SK-N-SH (cell line): ENCODE data around the gene B3GNT5. TPM values are rescaled to one million over a fixed set of nuclear protein-coding genes. Genes with fewer than 3 reads are reported as not detected.

Source experiments
- CTCF ChIA-PET: fragments of 300-600, 350-600 bp; formaldehyde crosslinking; extraction: SDS; loops from one replicate; lab custom pipeline; 2021; lab: Yijun Ruan, JAX
- POLR2A ChIA-PET: fragments of 350-600 bp; sonication (Branson Sonifier 250); formaldehyde crosslinking; extraction: SDS; loops from one replicate; lab custom pipeline; 2020; ENCODE audit warnings: antibody characterized with exemption, inconsistent platforms; lab: Yijun Ruan, JAX
- DNase-seq: peaks from one replicate; pipeline ENCODE4 v3.0.0; 2012
- H2AFZ ChIP-seq: fragments of 200-600 bp; sonication (generic); 2 replicates; pipeline ENCODE4 v1.8.1; 2016; ENCODE audit warnings: antibody characterized with exemption, mild to moderate bottlenecking, low read depth
- H3F3A ChIP-seq: fragments of 200-600 bp; sonication (generic); replicated peaks from 2 replicates; pipeline ENCODE3; 2016; ENCODE audit warnings: antibody characterized with exemption, mild to moderate bottlenecking; ENCODE audit not compliant: insufficient read depth
- H3K27ac ChIP-seq, 2 experiments: fragments of 200-500 bp in 1 of 2; fragments of 200-600 bp in 1 of 2; sonication (Bioruptor generic) in 1 of 2; sonication (generic), shearing (Covaris generic) in 1 of 2; 2 replicates each; pipeline versions ENCODE4 v1.5.1 to v1.6.1; 2014 to 2016; ENCODE audit warnings: low read depth in 2 of 2, inconsistent platforms in 1 of 2, low read length in 1 of 2, mild to moderate bottlenecking in 1 of 2, mixed read lengths in 1 of 2
- H3K27me3 ChIP-seq: fragments of 200-600 bp; sonication (generic), shearing (Covaris generic); 2 replicates; pipeline ENCODE4 v1.6.1; 2016; ENCODE audit warnings: mixed run types; ENCODE audit not compliant: insufficient read depth
- H3K36me3 ChIP-seq, 2 experiments: fragments of 200-500 bp in 1 of 2; fragments of 200-600 bp in 1 of 2; sonication (Bioruptor generic) in 1 of 2; sonication (generic) in 1 of 2; replicated peaks in 1 of 2; 2 replicates each; pipeline versions ENCODE3 to v1.5.1; 2014 to 2016; ENCODE audit warnings: low read length in 1 of 2, mild to moderate bottlenecking in 1 of 2; ENCODE audit not compliant: insufficient read depth in 2 of 2, control insufficient read depth in 1 of 2
- H3K4me1 ChIP-seq, 2 experiments: fragments of 200-500 bp in 1 of 2; fragments of 200-600 bp in 1 of 2; sonication (Bioruptor generic) in 1 of 2; sonication (generic), shearing (Covaris generic) in 1 of 2; 2 replicates each; pipeline versions ENCODE4 v1.5.1 to v1.6.1; 2014 to 2016; ENCODE audit warnings: low read depth in 1 of 2, low read length in 1 of 2, mixed run types in 1 of 2; ENCODE audit not compliant: insufficient read depth in 2 of 2, control insufficient read depth in 1 of 2
- H3K4me2 ChIP-seq: fragments of 200-600 bp; sonication (generic), shearing (Covaris generic); 2 replicates; pipeline ENCODE4 v1.6.1; 2017; ENCODE audit warnings: mixed run types
- H3K4me3 ChIP-seq, 2 experiments: fragments of 200-500 bp in 1 of 2; fragments of 200-600 bp in 1 of 2; sonication (Bioruptor generic) in 1 of 2; sonication (generic), shearing (Covaris generic) in 1 of 2; 2 replicates each; pipeline versions ENCODE4 v1.5.1 to v1.8.1; 2014 to 2016; ENCODE audit warnings: low read depth in 2 of 2, inconsistent platforms in 1 of 2, low read length in 1 of 2, mild to moderate bottlenecking in 1 of 2, mixed read lengths in 1 of 2, moderate library complexity in 1 of 2
- H3K79me2 ChIP-seq: fragments of 200-600 bp; sonication (generic); 2 replicates; pipeline ENCODE4 v1.8.1; 2017; ENCODE audit warnings: mild to moderate bottlenecking; ENCODE audit not compliant: insufficient read depth
- H3K9ac ChIP-seq: fragments of 200-600 bp; sonication (generic); 2 replicates; pipeline ENCODE4 v1.6.1; 2017; ENCODE audit warnings: mixed run types
- H3K9me2 ChIP-seq: fragments of 200-600 bp; sonication (generic); 2 replicates; pipeline ENCODE4 v1.6.1; 2017; ENCODE audit warnings: mixed run types
- H3K9me3 ChIP-seq: fragments of 200-600 bp; sonication (generic); 2 replicates; pipeline ENCODE4 v1.6.1; 2017; ENCODE audit warnings: mixed run types, mild to moderate bottlenecking, moderate library complexity
- H4K20me1 ChIP-seq: fragments of 200-600 bp; sonication (generic); 2 replicates; pipeline ENCODE4 v1.6.1; 2017; ENCODE audit warnings: mild to moderate bottlenecking, mixed run types; ENCODE audit not compliant: insufficient read depth
- CHD2 ChIP-seq: fragments of 150-350 bp; IDR thresholded peaks from 2 replicates; pipeline ENCODE4 v1.6.1; 2018; ENCODE audit warnings: low read length; ENCODE audit not compliant: partially characterized antibody
- ELF1 ChIP-seq: IDR thresholded peaks from 2 replicates; pipeline ENCODE4 v1.4.0; 2012
- EP300 ChIP-seq, 2 experiments: IDR thresholded peaks; 2 replicates each; pipeline versions ENCODE4 v1.4.0 to v1.6.1; 2012; ENCODE audit warnings: borderline replicate concordance in 1 of 2, low read depth in 1 of 2, low read length in 1 of 2
- FOXM1 ChIP-seq: IDR thresholded peaks from 2 replicates; pipeline ENCODE4 v1.4.0; 2012; ENCODE audit warnings: low read depth, mild to moderate bottlenecking
- GABPA ChIP-seq: IDR thresholded peaks from 2 replicates; pipeline ENCODE4 v1.4.0; 2012; ENCODE audit warnings: low read depth, mild to moderate bottlenecking
- MEF2A ChIP-seq: IDR thresholded peaks from 2 replicates; pipeline ENCODE4 v1.4.0; 2012; ENCODE audit warnings: low read depth, borderline replicate concordance
- RCOR1 ChIP-seq: fragments of 150-350 bp; IDR thresholded peaks from 2 replicates; pipeline ENCODE4 v1.6.1; 2017; ENCODE audit warnings: antibody characterized with exemption, low read length
- RXRA ChIP-seq: IDR thresholded peaks from 2 replicates; pipeline ENCODE4 v1.4.0; 2012; ENCODE audit warnings: low read depth, mild to moderate bottlenecking, borderline replicate concordance
- SMC3 ChIP-seq: IDR thresholded peaks from 2 replicates; pipeline ENCODE4 v1.6.1; 2012; ENCODE audit warnings: low read depth, low read length, improper control_type of control experiment
- YY1 ChIP-seq: IDR thresholded peaks from 2 replicates; pipeline ENCODE4 v1.4.0; 2012; ENCODE audit warnings: low read depth, mild to moderate bottlenecking
- WGBS: methylation state at CpG from one replicate; pipeline ENCODE4 v1.1.6; 2017; ENCODE audit warnings: low lambda C conversion rate; 5-methylcytosine and 5-hydroxymethylcytosine counted together
- polyA plus RNA-seq, 3 experiments: library from polyadenylated mRNA; depleted of rRNA; stranded (reverse); fragments of >200 nt; gene quantifications; 2 replicates each; pipeline ENCODE4 v1.2.3, GENCODE V29; 2012
- TF ChIP-seq, protein P1 (sequence below): fragments of 150-350 bp; IDR thresholded peaks from 2 replicates; pipeline ENCODE4 v1.6.1; 2016; ENCODE audit warnings: mild to moderate bottlenecking, low read depth, low read length
- TF ChIP-seq, protein P2 (sequence below): fragments of 200-600 bp; sonication (generic); IDR thresholded peaks from 2 replicates; pipeline ENCODE4 v1.6.1; 2017; ENCODE audit warnings: antibody characterized with exemption, mild to moderate bottlenecking, moderate library complexity
- TF ChIP-seq, protein P3 (sequence below): IDR thresholded peaks from 2 replicates; pipeline ENCODE4 v1.6.1; 2012; ENCODE audit warnings: mild to moderate bottlenecking, low read depth, low read length, moderate library complexity
- TF ChIP-seq, protein P4 (sequence below): IDR thresholded peaks from 2 replicates; pipeline ENCODE4; 2012
- TF ChIP-seq, protein P5 (sequence below): IDR thresholded peaks from 2 replicates; pipeline ENCODE4 v1.4.0; 2012; ENCODE audit warnings: low read depth

Gene B3GNT5
- polyA plus RNA-seq, 1 of the 3 experiments (the other 2 are of a cell fraction) = 4.7 TPM

DNA sequence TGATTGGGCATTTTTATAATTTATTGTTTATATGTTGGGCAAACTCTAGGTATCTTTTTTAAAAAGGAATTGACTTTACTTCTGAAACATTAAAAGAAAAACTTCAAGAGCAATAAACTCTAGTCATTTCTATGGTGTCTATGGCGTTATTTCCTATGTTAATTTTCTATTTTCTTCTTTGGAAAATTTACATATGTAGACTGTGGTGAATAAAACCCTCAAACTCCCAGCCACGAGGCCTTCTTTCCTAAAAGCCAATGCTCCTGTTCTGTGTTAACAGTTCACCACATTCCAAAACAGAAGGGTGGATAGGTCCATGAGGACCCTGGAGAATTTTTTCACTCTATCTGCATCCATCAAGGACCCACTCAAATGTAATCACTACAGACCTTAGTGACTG lies 44.3 kb upstream of the B3GNT5 start:
- POLR2A ChIA-PET = no interaction called here
- H3K4me2 ChIP-seq = no peak overlapping the region
- H3K79me2 ChIP-seq = no peaks in the 10 kb centered on the region
- no peak overlapping the region for H3K9ac ChIP-seq
- H3K9me2 ChIP-seq = no peaks in the 10 kb centered on the region
- no peaks in the 10 kb centered on the region for H3K4me1 ChIP-seq
- no peaks in the 10 kb centered on the region for H4K20me1 ChIP-seq
- TF ChIP-seq RCOR1 (no peak), ELF1 (no peak), FOXM1 (no peak), EP300 (IDR thresholded peaks at IDR 0.05; ENCODE audit: borderline replicate concordance in 1 of 2, low read depth in 1 of 2, low read length in 1 of 2) (no peak), YY1 (no peak), SMC3 (no peak), MEF2A (no peak), GABPA (no peak), CHD2 (no peak), RXRA (no peak)
- TF ChIP-seq, protein P1, sequence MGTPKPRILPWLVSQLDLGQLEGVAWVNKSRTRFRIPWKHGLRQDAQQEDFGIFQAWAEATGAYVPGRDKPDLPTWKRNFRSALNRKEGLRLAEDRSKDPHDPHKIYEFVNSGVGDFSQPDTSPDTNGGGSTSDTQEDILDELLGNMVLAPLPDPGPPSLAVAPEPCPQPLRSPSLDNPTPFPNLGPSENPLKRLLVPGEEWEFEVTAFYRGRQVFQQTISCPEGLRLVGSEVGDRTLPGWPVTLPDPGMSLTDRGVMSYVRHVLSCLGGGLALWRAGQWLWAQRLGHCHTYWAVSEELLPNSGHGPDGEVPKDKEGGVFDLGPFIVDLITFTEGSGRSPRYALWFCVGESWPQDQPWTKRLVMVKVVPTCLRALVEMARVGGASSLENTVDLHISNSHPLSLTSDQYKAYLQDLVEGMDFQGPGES = no peak
- TF ChIP-seq, protein P2, sequence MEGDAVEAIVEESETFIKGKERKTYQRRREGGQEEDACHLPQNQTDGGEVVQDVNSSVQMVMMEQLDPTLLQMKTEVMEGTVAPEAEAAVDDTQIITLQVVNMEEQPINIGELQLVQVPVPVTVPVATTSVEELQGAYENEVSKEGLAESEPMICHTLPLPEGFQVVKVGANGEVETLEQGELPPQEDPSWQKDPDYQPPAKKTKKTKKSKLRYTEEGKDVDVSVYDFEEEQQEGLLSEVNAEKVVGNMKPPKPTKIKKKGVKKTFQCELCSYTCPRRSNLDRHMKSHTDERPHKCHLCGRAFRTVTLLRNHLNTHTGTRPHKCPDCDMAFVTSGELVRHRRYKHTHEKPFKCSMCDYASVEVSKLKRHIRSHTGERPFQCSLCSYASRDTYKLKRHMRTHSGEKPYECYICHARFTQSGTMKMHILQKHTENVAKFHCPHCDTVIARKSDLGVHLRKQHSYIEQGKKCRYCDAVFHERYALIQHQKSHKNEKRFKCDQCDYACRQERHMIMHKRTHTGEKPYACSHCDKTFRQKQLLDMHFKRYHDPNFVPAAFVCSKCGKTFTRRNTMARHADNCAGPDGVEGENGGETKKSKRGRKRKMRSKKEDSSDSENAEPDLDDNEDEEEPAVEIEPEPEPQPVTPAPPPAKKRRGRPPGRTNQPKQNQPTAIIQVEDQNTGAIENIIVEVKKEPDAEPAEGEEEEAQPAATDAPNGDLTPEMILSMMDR = no peak
- TF ChIP-seq, protein P3, sequence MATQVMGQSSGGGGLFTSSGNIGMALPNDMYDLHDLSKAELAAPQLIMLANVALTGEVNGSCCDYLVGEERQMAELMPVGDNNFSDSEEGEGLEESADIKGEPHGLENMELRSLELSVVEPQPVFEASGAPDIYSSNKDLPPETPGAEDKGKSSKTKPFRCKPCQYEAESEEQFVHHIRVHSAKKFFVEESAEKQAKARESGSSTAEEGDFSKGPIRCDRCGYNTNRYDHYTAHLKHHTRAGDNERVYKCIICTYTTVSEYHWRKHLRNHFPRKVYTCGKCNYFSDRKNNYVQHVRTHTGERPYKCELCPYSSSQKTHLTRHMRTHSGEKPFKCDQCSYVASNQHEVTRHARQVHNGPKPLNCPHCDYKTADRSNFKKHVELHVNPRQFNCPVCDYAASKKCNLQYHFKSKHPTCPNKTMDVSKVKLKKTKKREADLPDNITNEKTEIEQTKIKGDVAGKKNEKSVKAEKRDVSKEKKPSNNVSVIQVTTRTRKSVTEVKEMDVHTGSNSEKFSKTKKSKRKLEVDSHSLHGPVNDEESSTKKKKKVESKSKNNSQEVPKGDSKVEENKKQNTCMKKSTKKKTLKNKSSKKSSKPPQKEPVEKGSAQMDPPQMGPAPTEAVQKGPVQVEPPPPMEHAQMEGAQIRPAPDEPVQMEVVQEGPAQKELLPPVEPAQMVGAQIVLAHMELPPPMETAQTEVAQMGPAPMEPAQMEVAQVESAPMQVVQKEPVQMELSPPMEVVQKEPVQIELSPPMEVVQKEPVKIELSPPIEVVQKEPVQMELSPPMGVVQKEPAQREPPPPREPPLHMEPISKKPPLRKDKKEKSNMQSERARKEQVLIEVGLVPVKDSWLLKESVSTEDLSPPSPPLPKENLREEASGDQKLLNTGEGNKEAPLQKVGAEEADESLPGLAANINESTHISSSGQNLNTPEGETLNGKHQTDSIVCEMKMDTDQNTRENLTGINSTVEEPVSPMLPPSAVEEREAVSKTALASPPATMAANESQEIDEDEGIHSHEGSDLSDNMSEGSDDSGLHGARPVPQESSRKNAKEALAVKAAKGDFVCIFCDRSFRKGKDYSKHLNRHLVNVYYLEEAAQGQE = no peak
- TF ChIP-seq, protein P4, sequence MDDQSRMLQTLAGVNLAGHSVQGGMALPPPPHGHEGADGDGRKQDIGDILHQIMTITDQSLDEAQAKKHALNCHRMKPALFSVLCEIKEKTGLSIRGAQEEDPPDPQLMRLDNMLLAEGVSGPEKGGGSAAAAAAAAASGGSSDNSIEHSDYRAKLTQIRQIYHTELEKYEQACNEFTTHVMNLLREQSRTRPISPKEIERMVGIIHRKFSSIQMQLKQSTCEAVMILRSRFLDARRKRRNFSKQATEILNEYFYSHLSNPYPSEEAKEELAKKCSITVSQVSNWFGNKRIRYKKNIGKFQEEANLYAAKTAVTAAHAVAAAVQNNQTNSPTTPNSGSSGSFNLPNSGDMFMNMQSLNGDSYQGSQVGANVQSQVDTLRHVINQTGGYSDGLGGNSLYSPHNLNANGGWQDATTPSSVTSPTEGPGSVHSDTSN = no peak
- TF ChIP-seq, protein P5, sequence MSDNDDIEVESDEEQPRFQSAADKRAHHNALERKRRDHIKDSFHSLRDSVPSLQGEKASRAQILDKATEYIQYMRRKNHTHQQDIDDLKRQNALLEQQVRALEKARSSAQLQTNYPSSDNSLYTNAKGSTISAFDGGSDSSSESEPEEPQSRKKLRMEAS = no peak
- TF ChIP-seq, all 33 proteins: peak for 0
- Histone ChIP-seq H3F3A (no peaks in the 10 kb centered on the region), H3K27me3 (no peaks in the 10 kb centered on the region), H2AFZ (no peak overlapping the region), H3K4me3 (no peak overlapping the region), H3K36me3 (no peaks in the 10 kb centered on the region), H3K9me3 (no peaks in the 10 kb centered on the region), H3K27ac (no peak overlapping the region)
- CTCF ChIA-PET = interaction anchor here (1.2 to 2.0 kb wide), 2 partner anchors 86 to 173 kb away, joined by 4 to 6 read pairs; no protein-coding TSS in a partner anchor
- 66% methylated on average over 2 of the region's 2 CpGs for WGBS
- no peak for DNase-seq
